ENCODE measurements around the gene CSNK1D.

- TF ChIP-seq CTCF (IDR thresholded peaks at IDR 0.05) (no peak), REST (IDR thresholded peaks at IDR 0.05; ENCODE audit: insufficient read depth in 1 of 2, low read depth in 2 of 2, low read length in 1 of 2) (no peak)
Observed at GRCh38 chr17:82297280-82297713, 23.8 kb upstream of the CSNK1D start.

Measured in Panc1 (cell line).